HG02763 (cell line): Measurements from ENCODE around the gene CTNNA3.
A peak's percentile ranks its signal among the peaks of the same experiment; 100 is the strongest.
"Not testable (repeated sequence)": the region's sequence is repeated elsewhere in the genome, so short reads cannot be mapped to it uniquely, and the experiment has no call there.

Experiments
- ATAC-seq: cut with Tn5 transposase; IDR thresholded peaks from one replicate; pipeline ENCODE4 v1.9.1; 2021; ENCODE audit warnings: mild to moderate bottlenecking, moderate library complexity; ENCODE audit not compliant: unreplicated experiment

Gene CTNNA3

DNA sequence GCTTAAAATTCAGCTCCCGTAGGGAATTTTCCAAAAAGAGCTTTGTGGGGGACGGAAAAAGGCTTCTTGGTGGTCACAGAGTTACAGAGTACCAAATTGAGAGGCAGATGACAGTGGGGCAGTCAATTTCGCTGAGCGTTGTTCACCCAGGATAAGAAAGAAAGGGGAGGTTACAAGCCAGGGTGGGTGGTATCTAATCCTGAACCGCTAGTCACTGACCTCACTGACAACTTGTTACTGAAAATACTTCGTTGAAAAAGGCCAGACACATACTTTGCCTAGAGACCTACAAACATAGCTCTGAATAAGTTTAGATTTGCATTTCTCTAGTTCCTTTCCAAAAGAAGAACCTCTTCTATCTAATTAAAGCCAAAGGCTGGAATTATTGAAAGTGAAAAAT, at the start of gene CTNNA3:
Gene CTNNA3 (minus strand): TSS at position 167 of the 400 bp plus-strand sequence.
- ATAC-seq = peak; percentile 63

- no peak for ATAC-seq
These were observed 39.4 kb upstream of the CTNNA3 start for GRCh38 chr10:67735430-67735829.

DNA sequence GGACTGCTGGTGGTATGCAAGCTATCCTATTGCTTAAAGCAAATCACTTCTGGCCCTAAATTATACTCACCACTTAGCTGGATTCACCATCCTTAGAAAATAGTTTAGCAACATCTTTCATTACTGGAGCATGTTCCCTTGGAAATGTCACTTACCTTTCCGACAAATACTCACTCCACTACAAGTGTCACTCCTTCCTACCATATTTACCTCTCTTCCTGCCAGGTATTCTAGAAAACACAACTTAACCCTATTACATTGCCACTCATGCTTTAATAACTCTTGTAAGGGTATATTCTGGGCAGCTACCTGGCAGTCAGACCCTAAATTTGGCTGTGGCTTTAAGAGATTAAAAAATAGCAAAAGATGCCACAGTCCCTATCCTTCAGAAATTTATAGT, 37.5 kb upstream of the CTNNA3 start:
- ATAC-seq = no peak

DNA sequence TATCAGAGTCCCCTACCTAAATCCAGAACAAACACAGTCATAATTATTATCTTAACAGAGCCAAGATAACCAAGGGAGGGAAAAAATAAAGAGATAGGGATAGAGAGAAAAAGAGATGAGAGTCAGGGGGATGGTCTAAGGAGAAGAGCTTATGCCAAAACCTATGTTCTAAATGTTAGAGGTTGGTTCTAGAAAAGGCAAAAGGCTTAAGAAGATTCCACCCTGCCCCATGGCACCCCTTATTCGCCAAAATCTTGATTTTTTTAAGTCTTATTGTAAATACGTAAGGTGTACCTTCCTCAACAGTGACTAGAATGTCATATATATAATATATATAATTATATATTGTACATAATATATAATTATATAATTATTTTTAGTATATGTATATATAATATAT, 29.6 kb upstream of the CTNNA3 start:
- ATAC-seq = no peak

DNA sequence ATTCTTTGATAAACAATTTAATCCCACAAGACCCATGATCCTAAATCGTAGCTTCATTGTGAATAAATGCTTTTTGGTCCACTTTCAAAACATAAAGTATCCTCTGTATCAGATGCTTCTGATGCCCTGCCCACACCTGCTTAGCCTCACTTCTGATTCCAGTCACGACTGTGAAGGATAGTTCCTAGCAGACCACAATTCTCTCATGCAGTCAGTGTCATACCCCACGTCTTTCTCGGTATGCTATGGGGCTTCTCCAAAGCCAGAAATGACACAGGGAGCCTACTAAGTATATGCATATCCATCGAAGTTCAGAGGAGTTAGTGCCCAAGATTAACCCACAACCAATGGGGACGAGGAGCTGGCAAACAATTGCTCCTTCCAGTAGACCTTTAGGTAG, 27.6 kb upstream of the CTNNA3 start:
- ATAC-seq = no peak

DNA sequence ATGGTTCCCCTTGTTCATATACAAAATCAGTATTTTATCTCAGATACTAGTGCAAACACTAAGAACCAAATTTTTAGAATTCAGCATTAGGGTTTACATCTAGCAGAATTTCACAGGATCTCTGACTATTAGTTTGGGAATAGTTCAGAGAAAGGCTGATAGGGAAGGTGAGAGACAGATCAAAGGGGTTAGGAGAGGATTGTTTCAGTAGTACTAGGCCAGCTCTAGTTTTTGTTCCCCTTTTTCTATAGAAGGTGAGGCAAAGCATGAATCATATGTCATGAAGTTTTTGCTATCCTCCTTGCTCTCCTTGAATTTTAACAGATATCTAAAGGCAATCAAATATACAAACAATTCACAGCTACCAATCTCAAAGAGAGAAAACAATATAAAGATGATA, 26.1 kb upstream of the CTNNA3 start:
- ATAC-seq = peak; percentile 66

GRCh38 chr10:67716455-67716854, 20.5 kb upstream of the CTNNA3 start:
- not testable (repeated sequence) for ATAC-seq

- ATAC-seq = no peak
These were observed 9.9 kb upstream of the CTNNA3 start for GRCh38 chr10:67705921-67706320.

- not testable (repeated sequence) for ATAC-seq
These were observed 3.7 kb upstream of the CTNNA3 start for GRCh38 chr10:67699613-67700270.

DNA sequence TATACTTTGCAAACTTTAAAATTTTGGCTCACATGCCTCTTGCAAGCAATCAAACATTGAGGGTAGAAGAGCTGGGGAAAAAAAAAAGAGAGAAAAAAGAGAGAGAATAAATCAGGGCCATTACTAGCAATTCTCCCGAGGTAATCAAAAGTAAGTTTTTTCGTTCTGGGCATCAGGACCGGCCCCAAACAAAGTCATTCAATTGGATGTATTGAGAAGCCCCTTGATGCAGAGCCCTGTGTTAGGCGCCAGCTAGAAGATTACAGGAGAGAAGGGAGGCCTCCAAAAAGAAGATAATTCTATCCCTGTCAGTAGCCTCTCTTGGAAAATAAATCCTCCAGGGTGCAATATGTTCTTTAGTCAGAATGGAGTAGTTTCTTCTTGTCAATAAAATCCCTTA, 2.2 kb upstream of the CTNNA3 start:
- no peak for ATAC-seq

GRCh38 chr10:67697724-67698131, 1.7 kb upstream of the CTNNA3 start:
- ATAC-seq = peak; percentile 79

DNA sequence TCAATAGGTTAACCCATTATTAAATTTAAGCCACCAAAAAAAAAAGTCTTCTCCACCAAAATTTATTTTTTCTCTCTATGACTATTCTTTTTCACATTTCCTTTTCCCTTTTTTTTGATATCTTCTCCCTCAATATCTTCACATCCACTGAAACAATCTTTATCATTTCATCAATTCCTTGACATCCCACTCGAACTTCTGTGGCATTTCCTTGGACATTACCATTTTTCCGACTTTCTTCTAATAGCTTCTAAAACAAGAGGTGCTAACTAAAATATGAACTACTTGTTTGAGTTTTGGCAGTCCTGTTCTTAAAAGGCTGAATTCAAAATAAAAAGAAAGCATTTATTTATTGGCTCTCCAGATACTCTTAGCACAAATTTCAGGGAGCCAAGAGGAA, 684 bp upstream of the CTNNA3 start:
- ATAC-seq = no peak

DNA sequence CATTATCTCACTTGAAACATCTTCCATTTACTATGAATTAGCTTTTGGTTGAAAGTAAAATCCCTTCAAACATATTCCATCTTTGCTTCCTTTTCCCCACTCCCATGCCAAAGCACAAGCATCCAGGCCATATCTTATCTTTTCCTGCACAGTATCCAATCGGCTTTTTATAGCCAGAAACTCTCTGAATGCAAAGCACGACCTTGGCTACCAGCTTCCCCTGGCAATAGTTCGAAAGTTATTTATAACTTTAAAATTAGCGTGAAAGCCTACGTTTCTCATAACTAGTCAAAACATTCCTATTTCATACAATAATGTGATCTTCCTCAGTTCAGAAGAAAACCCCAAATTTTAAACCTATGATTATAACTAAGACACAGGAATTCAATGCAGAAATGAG, 440 bp downstream of the CTNNA3 start:
- no peak for ATAC-seq

DNA sequence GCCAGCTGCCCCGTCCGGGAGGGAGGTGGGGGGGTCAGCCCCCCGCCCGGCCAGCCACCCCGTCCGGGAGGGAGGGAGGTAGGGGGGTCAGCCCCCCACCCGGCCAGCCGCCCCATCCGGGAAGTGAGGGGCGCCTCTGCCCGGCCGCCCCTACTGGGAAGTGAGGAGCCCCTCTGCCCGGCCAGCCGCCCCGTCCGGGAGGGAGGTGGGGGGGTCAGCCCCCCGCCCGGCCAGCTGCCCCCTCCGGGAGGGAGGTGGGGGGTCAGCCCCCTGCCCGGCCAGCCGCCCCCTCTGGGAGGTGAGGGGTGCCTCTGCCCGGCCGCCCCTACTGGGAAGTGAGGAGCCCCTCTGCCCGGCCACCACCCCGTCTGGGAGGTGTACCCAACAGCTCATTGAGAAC, 4.1 kb downstream of the CTNNA3 start:
- ATAC-seq = not testable (repeated sequence)

DNA sequence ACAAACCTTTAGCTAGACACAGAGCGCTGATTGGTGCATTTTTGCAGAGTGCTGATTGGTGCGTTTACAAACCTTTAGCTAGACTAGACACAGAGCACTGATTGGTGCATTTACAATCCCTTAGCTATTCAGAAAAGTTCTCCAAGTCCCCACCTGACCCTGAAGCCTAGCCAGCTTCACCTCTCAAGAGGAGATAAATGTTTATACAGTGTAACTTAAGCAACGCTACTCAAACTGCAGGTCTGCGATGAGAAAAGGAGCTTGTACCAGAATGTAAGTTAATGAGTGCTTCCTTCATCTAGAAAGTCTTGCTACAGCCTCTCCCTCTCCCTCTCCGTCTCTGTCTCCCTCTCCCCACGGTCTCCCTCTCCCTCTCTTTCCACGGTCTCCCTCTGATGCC, 5.5 kb downstream of the CTNNA3 start:
- not testable (repeated sequence) for ATAC-seq

DNA sequence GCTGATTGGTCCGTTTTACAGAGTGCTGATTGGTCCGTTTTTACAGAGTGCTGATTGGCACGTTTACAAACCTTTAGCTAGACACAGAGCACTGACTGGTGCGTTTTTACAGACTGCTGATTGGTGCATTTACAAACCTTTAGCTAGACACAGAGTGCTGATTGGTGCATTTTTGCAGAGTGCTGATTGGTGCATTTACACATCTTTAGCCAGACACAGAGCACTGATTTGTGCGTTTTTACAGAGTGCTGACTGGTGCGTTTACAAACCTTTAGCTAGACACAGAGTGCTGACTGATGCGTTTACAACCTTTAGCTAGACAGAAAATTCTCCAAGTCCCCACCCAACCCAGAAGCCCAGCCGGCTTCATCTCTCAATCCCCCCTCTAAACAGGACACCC, 11.9 kb downstream of the CTNNA3 start:
- not testable (repeated sequence) for ATAC-seq

DNA sequence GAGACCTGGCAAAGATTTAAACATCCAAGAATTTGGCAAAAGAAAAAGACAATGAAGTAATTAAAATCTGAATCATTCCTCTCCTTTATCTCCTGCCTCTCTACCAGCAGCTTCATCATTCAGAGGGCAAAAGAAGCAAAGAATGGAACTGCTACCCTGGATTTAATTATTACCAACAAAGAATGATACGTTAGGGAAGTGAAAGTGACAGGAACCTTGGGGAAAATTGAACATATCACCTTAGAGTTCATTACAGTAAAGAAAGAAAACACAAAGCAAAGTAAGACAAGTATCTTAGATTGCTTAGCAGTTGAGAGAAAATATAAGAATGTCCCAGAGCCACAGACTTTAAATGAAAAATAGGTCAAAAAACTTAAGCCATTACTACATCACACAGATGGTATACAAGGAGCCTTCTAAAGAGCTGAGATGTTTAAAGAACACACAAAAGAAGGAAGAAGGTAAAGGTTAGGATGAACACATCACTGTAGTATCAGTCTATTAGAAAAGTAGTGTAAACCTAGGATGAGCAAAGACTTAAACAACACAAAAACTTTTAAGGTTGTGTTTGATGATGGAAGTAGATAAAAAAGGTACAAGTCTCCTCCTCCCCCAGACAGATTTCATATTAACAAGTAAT, 17.5 kb downstream of the CTNNA3 start:
- no peak for ATAC-seq

DNA sequence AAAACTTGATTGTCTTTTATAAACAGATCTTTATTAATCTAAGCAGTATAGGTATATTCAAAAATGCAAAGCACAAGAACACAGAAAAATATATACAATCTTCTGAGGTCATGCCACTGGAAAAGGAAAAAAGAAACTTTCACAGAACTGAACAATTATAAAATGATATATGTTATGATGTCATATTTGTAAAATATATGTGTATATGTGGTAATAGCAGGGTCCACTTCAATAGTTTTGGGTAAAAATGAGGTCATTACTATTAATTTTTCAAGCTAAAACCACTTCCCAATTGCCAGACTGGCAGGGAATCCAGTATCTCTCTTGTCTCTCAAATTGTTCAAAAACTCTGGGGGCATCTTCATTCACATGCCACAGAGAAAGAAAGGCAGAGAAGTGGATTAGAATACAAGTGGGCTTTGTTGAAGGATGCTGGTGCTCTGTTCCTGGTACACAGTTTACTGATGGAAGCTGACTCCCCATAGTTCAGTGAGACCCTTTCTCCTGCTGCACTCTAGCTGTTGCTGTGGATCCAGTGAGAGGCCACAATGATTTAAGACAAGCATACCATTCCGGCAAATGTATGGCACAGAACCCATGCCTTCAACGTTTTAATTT, 19.7 kb downstream of the CTNNA3 start:
- ATAC-seq = no peak

- ATAC-seq = no peak
These were observed 25.6 kb downstream of the CTNNA3 start for GRCh38 chr10:67670401-67670800.

DNA sequence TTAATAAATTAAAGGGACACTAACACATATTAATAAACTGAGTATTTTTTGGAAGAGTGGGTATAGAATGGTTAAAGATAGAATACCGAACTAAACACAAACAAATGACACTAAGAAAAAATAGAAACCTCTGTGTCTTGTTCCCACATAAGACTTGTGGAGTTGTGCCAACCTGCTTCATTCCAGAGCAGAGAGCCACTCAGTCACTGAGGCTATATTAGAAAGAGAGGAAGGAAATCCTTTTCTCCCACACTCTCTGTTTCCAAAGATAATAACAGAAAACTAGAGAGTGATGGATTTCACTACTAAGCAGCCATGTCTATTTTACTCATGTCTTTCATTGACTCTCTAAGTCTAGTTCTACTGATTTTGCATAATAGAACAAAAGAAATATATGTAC, 26.0 kb downstream of the CTNNA3 start:
- no peak for ATAC-seq

DNA sequence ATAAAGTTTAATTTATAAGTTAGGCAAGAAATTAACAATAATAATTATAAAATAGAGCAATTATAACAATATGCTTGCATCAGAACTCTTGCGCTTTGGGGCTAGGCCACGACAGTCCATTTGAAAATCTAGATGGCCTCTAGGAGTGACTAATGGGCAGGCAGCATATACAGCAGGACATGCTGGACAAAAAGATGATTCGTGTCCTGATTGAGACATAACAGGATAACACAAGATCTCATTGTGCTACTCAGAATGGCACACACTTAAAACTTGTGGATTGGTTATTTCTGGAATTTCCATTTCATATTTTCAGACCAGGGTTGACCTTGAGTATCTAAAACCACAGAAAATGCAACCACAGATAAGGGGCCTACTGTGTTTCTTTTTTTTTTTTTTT, 27.5 kb downstream of the CTNNA3 start:
- ATAC-seq = no peak

DNA sequence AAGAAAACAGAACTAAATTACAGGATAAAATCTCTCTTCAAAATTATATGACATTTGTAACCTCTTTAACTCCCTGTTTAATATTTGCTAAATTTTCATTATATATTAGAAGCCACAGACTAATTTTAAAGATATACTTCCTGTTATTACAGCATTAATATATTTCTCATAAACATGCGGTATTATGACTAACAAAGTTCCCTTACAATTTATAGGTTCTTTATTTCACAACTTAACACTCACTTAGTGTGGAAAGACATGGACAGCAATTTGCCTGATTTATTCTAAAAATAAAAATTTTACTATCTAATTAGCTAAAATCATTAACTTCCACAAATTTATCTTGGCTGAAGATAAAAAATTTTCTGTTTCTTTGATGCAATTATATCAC, 29.0 kb downstream of the CTNNA3 start:
- no peak for ATAC-seq
